ENCODE data around the gene FAM110A.

- no peak for TF ChIP-seq CTCF (conservative IDR thresholded peaks at IDR 0.05; ENCODE audit: low read length)
- no peak for TF ChIP-seq EZH2phosphoT487 (IDR thresholded peaks at IDR 0.05; ENCODE audit: borderline replicate concordance, low read depth, low read length)
These were observed 14.7 kb downstream of the FAM110A start for GRCh38 chr20:848193-848592.
